Neural crest cell (in vitro differentiated cells): ENCODE data around the gene C1QB. TPM values are rescaled to one million over a fixed set of nuclear protein-coding genes. Genes with fewer than 3 reads are reported as not detected.
A peak's percentile ranks its signal among the peaks of the same experiment; 100 is the strongest.
"Not testable (repeated sequence)": the region's sequence is repeated elsewhere in the genome, so short reads cannot be mapped to it uniquely, and the experiment has no call there.

Experiments used
- DNase-seq: peaks from one replicate; pipeline ENCODE4 v3.0.0; 2021; ENCODE audit warnings: low read depth, mixed read lengths, low spot score
- H3K27ac Mint-ChIP-seq: one replicate; pipeline ENCODE4 v1.8.0; 2021; ENCODE audit warnings: mild to moderate bottlenecking, mixed read lengths; ENCODE audit not compliant: unreplicated experiment
- H3K27me3 Mint-ChIP-seq: 2 replicates; pipeline ENCODE4 v1.8.0; 2021; ENCODE audit warnings: low read depth, mild to moderate bottlenecking, mixed read lengths
- H3K36me3 Mint-ChIP-seq: 2 replicates; pipeline ENCODE4 v1.8.0; 2021; ENCODE audit warnings: low read depth, mild to moderate bottlenecking, mixed read lengths
- H3K4me1 Mint-ChIP-seq: 2 replicates; pipeline ENCODE4 v1.8.0; 2021; ENCODE audit warnings: mixed read lengths
- H3K4me3 Mint-ChIP-seq: one replicate; pipeline ENCODE4 v1.8.0; 2021; ENCODE audit warnings: mild to moderate bottlenecking, mixed read lengths
- H3K9me3 Mint-ChIP-seq: 2 replicates; pipeline ENCODE4 v1.8.0; 2021; ENCODE audit warnings: mixed read lengths
- total RNA-seq: library from RNA; stranded (reverse); gene quantifications from 2 replicates; pipeline ENCODE4 v1.2.1, GENCODE V29; 2021
- TF ChIP-seq, protein P1 (sequence below): fragments of 200-600 bp; sonication (generic); conservative IDR thresholded peaks from 2 replicates; pipeline ENCODE4 v1.5.0; 2021; ENCODE audit warnings: antibody characterized with exemption, mild to moderate bottlenecking

Gene C1QB
- total RNA-seq, 1 donor from 2014 or later: not detected

DNA sequence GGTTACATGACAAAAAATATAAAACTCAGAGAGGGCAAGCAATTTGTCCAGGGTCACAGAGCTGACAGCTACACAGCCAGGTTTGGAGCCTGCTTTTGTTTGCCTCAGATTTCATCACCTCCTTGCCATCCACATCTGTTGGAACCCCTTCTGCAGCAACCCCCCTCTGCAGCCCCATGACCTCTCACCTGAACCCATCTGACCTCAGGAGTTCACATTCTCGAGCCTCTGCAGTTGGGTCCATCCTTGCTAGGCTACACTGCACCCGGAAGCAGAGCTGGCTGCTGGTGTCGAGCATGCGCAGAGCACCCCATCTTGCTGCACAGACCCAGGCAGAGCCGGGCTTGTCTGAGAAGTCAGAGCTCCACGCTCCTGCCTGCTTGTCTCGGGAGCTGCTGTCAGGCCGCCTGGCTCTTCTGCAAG is 10.0 kb downstream of the C1QB start:
- Mint-ChIP-seq H3K27me3 (peaks cover 8% of the 10 kb centered on the region), H3K4me1 (peaks cover 11% of the 10 kb centered on the region), H3K4me3 (no peak overlapping the region), H3K9me3 (no peaks in the 10 kb centered on the region), H3K27ac (no peak overlapping the region), H3K36me3 (no peaks in the 10 kb centered on the region)
- no peak for DNase-seq
- TF ChIP-seq, protein P1, sequence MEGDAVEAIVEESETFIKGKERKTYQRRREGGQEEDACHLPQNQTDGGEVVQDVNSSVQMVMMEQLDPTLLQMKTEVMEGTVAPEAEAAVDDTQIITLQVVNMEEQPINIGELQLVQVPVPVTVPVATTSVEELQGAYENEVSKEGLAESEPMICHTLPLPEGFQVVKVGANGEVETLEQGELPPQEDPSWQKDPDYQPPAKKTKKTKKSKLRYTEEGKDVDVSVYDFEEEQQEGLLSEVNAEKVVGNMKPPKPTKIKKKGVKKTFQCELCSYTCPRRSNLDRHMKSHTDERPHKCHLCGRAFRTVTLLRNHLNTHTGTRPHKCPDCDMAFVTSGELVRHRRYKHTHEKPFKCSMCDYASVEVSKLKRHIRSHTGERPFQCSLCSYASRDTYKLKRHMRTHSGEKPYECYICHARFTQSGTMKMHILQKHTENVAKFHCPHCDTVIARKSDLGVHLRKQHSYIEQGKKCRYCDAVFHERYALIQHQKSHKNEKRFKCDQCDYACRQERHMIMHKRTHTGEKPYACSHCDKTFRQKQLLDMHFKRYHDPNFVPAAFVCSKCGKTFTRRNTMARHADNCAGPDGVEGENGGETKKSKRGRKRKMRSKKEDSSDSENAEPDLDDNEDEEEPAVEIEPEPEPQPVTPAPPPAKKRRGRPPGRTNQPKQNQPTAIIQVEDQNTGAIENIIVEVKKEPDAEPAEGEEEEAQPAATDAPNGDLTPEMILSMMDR: no peak

DNA sequence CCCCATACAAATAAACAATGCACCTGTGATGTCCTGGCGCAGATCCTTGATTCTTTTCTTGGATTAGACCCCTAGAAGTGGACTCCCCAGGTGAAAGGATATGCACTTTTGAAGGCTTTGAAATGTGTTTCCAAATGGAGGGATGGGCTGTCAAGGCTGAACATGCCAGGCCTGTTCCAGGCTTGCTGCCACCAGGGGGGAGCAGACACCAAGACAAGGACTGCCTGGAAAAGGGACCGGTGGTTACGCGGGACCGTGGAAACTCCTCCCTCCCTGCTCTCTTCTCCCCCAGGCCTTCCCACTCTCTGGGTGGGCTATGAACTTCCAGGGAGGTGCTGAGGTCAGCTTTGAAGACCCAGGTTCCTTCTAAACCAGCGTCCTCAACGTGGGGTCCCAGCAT is 12.7 kb downstream of the C1QB start:
- no peaks in the 10 kb centered on the region for H3K36me3 Mint-ChIP-seq
- TF ChIP-seq, protein P1: peak; percentile 80

DNA sequence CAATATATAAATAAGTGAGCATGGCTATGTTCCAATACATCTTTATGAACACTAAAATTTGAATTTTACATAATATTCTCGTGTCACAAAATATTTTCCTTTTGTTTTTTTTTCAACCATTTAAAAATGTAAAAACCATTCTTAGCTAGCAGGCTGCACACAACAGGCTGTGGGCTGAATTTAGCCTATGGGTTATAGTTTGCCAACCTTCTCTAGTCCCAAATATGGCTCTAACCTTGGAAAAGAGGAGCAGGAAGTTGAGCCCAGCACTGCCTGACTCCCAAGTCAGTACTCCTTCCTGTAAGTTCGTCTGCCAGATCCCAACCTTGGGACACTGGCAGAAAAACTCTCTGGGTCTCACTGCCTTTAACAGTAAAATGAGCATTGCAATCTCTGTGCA is 13.4 kb downstream of the C1QB start:
- TF ChIP-seq, protein P1: no peak
- peaks cover 11% of the 10 kb centered on the region for H3K4me1 Mint-ChIP-seq
- no peak for DNase-seq
- H3K27me3 Mint-ChIP-seq: peaks cover 8% of the 10 kb centered on the region
- no peaks in the 10 kb centered on the region for H3K9me3 Mint-ChIP-seq
- H3K27ac Mint-ChIP-seq: no peak overlapping the region
- H3K4me3 Mint-ChIP-seq: no peak overlapping the region
- H3K36me3 Mint-ChIP-seq: no peaks in the 10 kb centered on the region

More for the DNA sequence above, 12.7 kb downstream of the C1QB start:
- no peak overlapping the region for H3K27ac Mint-ChIP-seq
- no peak overlapping the region for H3K4me3 Mint-ChIP-seq
- peaks cover 8% of the 10 kb centered on the region for H3K27me3 Mint-ChIP-seq
- peak; percentile 55 for DNase-seq
- H3K9me3 Mint-ChIP-seq: no peaks in the 10 kb centered on the region
- H3K4me1 Mint-ChIP-seq: peaks cover 11% of the 10 kb centered on the region

DNA sequence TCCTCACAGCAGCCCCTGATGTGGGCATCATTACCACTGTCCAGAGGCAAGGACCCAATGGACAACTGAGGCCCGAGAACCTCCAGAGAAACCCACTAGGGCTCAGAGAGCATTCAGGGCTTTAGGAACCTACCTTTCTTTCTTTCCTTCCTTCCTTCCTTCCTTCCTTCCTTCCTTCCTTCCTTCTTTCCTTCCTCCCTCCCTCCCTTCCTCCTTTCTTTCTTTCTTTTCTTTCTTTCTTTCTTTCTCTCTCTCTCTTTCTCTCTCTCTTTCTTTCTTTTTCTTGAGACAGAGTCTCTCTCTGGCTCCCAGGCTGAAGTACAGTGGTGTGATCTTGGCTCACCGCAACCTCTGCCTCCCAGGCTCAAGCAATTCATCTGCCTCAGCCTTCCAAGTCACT is 15.8 kb downstream of the C1QB start:
- not testable (repeated sequence) for H3K36me3 Mint-ChIP-seq, H3K9me3 Mint-ChIP-seq, H3K27ac Mint-ChIP-seq, H3K4me3 Mint-ChIP-seq, DNase-seq, H3K27me3 Mint-ChIP-seq
- H3K4me1 Mint-ChIP-seq: peaks cover 17% of the 10 kb centered on the region

DNA sequence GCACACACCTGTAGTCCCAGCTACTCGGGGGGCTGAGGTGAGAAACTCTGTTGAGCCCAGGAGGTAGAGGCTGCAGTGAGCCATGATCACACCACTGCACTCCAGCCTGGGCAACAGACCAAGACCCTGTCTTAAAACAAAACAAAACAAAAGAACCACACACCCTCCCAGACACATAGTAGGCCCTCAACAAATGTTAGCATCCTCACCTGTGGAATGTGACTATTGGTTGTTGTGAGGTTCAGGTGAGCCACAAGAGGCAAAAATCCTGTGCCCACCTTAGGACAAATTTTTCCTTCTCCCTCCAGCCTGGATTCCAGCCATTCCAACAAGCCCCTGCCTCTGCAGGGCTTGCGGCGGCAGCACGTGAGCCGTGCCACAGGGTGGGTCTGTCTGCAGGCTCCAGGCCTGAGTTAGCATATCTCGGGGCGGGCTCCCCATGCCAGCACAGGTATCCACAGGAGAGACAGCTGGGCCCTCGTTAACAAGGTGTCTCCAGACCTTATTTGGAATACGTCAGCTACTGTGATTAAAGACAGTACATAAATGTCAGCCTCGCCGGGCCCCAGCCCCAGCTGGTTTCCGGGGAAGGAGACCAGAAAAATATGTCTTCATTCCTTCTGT is 17.4 kb downstream of the C1QB start:
- H3K27ac Mint-ChIP-seq: no peak overlapping the region
- peaks cover 23% of the 10 kb centered on the region for H3K4me1 Mint-ChIP-seq
- H3K4me3 Mint-ChIP-seq: no peak overlapping the region
- no peak for DNase-seq
- TF ChIP-seq, protein P1: no peak
- no peaks in the 10 kb centered on the region for H3K36me3 Mint-ChIP-seq
- no peaks in the 10 kb centered on the region for H3K9me3 Mint-ChIP-seq
- H3K27me3 Mint-ChIP-seq: peaks cover 3% of the 10 kb centered on the region

DNA sequence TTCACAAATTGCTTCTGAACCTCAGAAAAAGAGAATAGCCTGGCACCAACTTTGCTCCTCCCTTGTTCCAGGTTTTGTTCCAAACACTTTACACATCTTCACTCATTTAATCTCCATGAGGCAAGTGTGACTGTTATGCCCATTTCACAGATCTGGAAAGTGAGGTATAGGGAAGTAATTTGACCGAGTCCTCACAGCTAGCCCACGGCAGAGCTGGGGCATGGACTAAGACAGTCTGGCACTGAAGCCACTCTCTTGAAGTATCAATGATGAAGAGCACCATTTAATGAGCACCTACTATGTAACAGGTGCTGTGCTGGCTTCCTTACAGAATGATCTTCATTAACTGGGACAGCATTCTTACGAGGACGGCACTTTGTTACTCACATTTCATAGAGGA is 19.0 kb downstream of the C1QB start:
- no peak for DNase-seq
- TF ChIP-seq, protein P1: no peak
- H3K36me3 Mint-ChIP-seq: no peaks in the 10 kb centered on the region
- H3K4me3 Mint-ChIP-seq: no peak overlapping the region
- H3K27ac Mint-ChIP-seq: no peak overlapping the region
- H3K9me3 Mint-ChIP-seq: no peaks in the 10 kb centered on the region
- H3K27me3 Mint-ChIP-seq: peaks cover 3% of the 10 kb centered on the region
- peaks cover 22% of the 10 kb centered on the region for H3K4me1 Mint-ChIP-seq
